Peyer's patch (tissue), 4 donors: ENCODE results near the gene MIPOL1. TPM values are rescaled to one million over a fixed set of nuclear protein-coding genes. Genes with fewer than 3 reads are reported as not detected.

ENCODE experiments used
- DNase-seq, 3 donors: peaks; one replicate each; pipeline ENCODE4 v3.0.0-alpha.2; 2017 to 2019
- H3K27ac ChIP-seq, 4 donors: fragments of 200-600 bp; sonication (generic); one replicate each; pipeline ENCODE4 v1.5.1; 2016 to 2019
- H3K27me3 ChIP-seq, 2 donors: fragments of 200-600 bp; sonication (generic); one replicate each; pipeline ENCODE4 v1.5.1; 2019
- H3K36me3 ChIP-seq, 3 donors: fragments of 200-600 bp; sonication (generic); one replicate each; pipeline ENCODE4 v1.5.1; 2016 to 2019
- H3K4me1 ChIP-seq, 4 donors: fragments of 200-600 bp; sonication (generic); one replicate each; pipeline ENCODE4 v1.5.1; 2016 to 2019
- H3K4me3 ChIP-seq, 4 donors: fragments of 200-600 bp; sonication (generic); 1 replicate in 3 of 4; 2 replicates in 1 of 4; pipeline ENCODE4 v1.5.1; 2016 to 2019; ENCODE audit warnings: mild to moderate bottlenecking in 1 of 4
- H3K9me3 ChIP-seq, 4 donors: fragments of 200-600 bp; sonication (generic); one replicate each; pipeline ENCODE4 v1.5.1; 2016 to 2019; ENCODE audit warnings: mild to moderate bottlenecking in 1 of 4
- POLR2A ChIP-seq, 2 donors: fragments of 450-650 bp; IDR thresholded peaks; one replicate each; pipeline ENCODE4 v1.5.1; 2017; ENCODE audit warnings: antibody characterized with exemption in 2 of 2, mild to moderate bottlenecking in 2 of 2, moderate library complexity in 2 of 2
- total RNA-seq, 4 donors: library from RNA; depleted of rRNA; stranded (reverse); fragments of >200 nt; gene quantifications; one replicate each; pipeline ENCODE4 v1.1.0, GENCODE V29; 2016
- TF ChIP-seq, protein P1 (sequence below), 6 experiments: fragments of 450-650 bp in 4 of 6; fragments of 200-600 bp in 2 of 6; sonication (generic) in 1 of 6; IDR thresholded peaks; one replicate each; pipeline ENCODE4 v1.5.1; 2017 to 2019; ENCODE audit warnings: antibody characterized with exemption in 6 of 6, mild to moderate bottlenecking in 3 of 6, moderate library complexity in 1 of 6

Gene MIPOL1
- total RNA-seq, 4 donors from 2014 or later, result 5.6 to 42.1 (median 14.9) TPM

DNA sequence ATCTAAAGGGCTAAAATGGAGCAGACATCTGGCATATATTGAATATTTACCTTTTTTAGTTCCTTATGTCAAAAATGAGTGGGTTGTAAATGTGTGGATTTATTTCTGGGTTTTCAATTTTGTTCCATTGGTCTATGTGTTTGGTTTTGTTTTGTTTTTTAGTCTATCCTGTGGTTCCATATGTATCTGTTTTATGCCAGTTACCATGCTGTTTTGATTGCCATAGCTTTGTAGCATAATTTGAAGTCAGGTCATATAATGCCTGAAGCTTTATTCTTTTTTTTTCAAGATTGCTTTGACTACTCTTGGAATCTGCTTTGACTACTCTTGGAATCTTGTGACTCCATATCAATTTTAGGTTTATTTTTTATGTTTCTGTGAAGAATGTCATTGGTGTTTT is 133.2 kb downstream of the MIPOL1 start:
- no peak for TF ChIP-seq POLR2A (IDR thresholded peaks at IDR 0.05)
- TF ChIP-seq, protein P1, sequence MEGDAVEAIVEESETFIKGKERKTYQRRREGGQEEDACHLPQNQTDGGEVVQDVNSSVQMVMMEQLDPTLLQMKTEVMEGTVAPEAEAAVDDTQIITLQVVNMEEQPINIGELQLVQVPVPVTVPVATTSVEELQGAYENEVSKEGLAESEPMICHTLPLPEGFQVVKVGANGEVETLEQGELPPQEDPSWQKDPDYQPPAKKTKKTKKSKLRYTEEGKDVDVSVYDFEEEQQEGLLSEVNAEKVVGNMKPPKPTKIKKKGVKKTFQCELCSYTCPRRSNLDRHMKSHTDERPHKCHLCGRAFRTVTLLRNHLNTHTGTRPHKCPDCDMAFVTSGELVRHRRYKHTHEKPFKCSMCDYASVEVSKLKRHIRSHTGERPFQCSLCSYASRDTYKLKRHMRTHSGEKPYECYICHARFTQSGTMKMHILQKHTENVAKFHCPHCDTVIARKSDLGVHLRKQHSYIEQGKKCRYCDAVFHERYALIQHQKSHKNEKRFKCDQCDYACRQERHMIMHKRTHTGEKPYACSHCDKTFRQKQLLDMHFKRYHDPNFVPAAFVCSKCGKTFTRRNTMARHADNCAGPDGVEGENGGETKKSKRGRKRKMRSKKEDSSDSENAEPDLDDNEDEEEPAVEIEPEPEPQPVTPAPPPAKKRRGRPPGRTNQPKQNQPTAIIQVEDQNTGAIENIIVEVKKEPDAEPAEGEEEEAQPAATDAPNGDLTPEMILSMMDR (IDR thresholded peaks at IDR 0.05), result no peak
- Histone ChIP-seq H3K27ac (no peak overlapping the region), H3K4me3 (no peak overlapping the region), H3K27me3 (no peaks in the 10 kb centered on the region), H3K36me3 (no peaks in the 10 kb centered on the region), H3K9me3 (no peaks in the 10 kb centered on the region), H3K4me1 (peaks cover 0 to 5% (median 0%) of the 10 kb centered on the region in 4 donors)
- DNase-seq, result no peak

GRCh38 chr14:37340353-37340752 is 142.6 kb downstream of the MIPOL1 start:
- H3K36me3 ChIP-seq, result no peaks in the 10 kb centered on the region
- no peak for DNase-seq
- H3K4me1 ChIP-seq, result no peaks in the 10 kb centered on the region
- H3K4me3 ChIP-seq, result no peak overlapping the region
- H3K27ac ChIP-seq, result no peak overlapping the region
- TF ChIP-seq, protein P1 (IDR thresholded peaks at IDR 0.05), result no peak
- no peak for TF ChIP-seq POLR2A (IDR thresholded peaks at IDR 0.05)
- no peaks in the 10 kb centered on the region for H3K9me3 ChIP-seq
- H3K27me3 ChIP-seq, result no peaks in the 10 kb centered on the region

DNA sequence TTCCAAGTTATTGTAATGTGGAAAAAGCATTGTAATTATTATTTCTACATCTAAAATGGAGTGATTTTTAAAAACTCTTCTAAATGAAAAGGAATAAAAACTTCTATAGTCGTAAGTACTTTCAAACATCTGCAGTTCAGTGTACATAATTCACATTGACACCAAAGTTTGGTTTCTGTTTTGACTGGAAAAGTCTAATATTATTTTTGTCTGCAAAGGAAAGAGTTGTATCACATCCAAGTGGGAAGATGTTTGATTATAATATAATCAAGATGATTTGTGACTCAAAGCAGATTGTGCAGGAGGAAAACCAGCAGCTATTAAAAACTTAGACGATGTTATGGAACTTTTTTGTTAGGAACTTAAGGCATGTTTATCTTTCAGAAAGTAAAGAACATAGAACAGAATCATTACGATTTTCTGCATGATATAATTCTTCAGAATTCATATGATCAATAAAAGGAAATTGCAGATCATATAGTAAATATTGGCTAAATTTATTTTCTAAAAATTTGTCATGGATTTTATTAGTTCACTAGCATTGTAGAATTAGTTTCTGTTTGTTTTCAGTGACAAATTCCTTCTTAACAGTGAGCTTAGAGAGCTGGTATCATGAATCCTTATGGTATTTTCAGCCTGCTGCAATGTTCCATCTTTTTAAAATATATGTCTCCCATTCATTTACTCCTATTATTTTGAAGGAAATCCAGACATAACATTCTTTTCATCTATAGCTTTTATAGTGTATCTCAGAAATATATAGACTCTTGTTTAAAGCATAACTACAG is 145.8 kb downstream of the MIPOL1 start:
- H3K9me3 ChIP-seq, result no peaks in the 10 kb centered on the region
- no peak for DNase-seq
- TF ChIP-seq, protein P1 (IDR thresholded peaks at IDR 0.05), result no peak
- no peak for TF ChIP-seq POLR2A (IDR thresholded peaks at IDR 0.05)
- H3K4me1 ChIP-seq, result no peaks in the 10 kb centered on the region
- no peaks in the 10 kb centered on the region for H3K36me3 ChIP-seq
- H3K27me3 ChIP-seq, result no peaks in the 10 kb centered on the region
- H3K4me3 ChIP-seq, result no peak overlapping the region
- H3K27ac ChIP-seq, result no peak overlapping the region

- Histone ChIP-seq H3K27me3 (no peaks in the 10 kb centered on the region), H3K36me3 (no peaks in the 10 kb centered on the region), H3K4me3 (no peak overlapping the region), H3K27ac (no peak overlapping the region), H3K9me3 (no peaks in the 10 kb centered on the region), H3K4me1 (no peaks in the 10 kb centered on the region)
- TF ChIP-seq, protein P1 (IDR thresholded peaks at IDR 0.05), result no peak
- no peak for TF ChIP-seq POLR2A (IDR thresholded peaks at IDR 0.05)
- DNase-seq, result no peak
These were observed 165.9 kb downstream of the MIPOL1 start for GRCh38 chr14:37363661-37364060.

GRCh38 chr14:37369425-37369824 is 171.7 kb downstream of the MIPOL1 start:
- no peaks in the 10 kb centered on the region for H3K36me3 ChIP-seq
- DNase-seq, result no peak
- H3K4me1 ChIP-seq, result no peaks in the 10 kb centered on the region
- no peaks in the 10 kb centered on the region for H3K27me3 ChIP-seq
- TF ChIP-seq POLR2A (IDR thresholded peaks at IDR 0.05), result no peak
- TF ChIP-seq, protein P1 (IDR thresholded peaks at IDR 0.05), result no peak
- H3K4me3 ChIP-seq, result no peak overlapping the region
- H3K27ac ChIP-seq, result no peak overlapping the region
- H3K9me3 ChIP-seq, result no peaks in the 10 kb centered on the region
